WTC11 (cell line): ENCODE measurements around the gene HDLBP. TPM values are rescaled to one million over a fixed set of nuclear protein-coding genes. Genes with fewer than 3 reads are reported as not detected.

ENCODE experiments used
- ATAC-seq: fragments of 200-7000 bp; cut with Tn5 transposase; 2 replicates; pipeline ENCODE4 v1.10.0; 2021; ENCODE audit warnings: mild to moderate bottlenecking, moderate library complexity
- CTCF ChIA-PET: fragments of 300-600 bp; sonication (Branson Sonifier 250); formaldehyde crosslinking; loops from one replicate; lab custom pipeline; 2021; ENCODE audit warnings: antibody characterized with exemption; lab: Charles Lee
- POLR2A ChIA-PET: fragments of 350-600 bp; sonication (Branson Sonifier 250); formaldehyde crosslinking; loops from one replicate; lab custom pipeline; 2021; ENCODE audit warnings: antibody characterized with exemption; lab: Charles Lee
- DNase-seq: peaks from one replicate; pipeline ENCODE4 v3.0.0; 2021; ENCODE audit warnings: low spot score
- H3K27ac Mint-ChIP-seq: 2 replicates; pipeline ENCODE4 v1.8.0; 2021; ENCODE audit warnings: mixed read lengths
- H3K27me3 Mint-ChIP-seq: 2 replicates; pipeline ENCODE4 v1.8.0; 2021; ENCODE audit warnings: low read depth, mild to moderate bottlenecking, moderate library complexity, mixed read lengths
- H3K36me3 Mint-ChIP-seq: 2 replicates; pipeline ENCODE4 v1.8.0; 2021; ENCODE audit warnings: mixed read lengths
- H3K4me1 Mint-ChIP-seq: 2 replicates; pipeline ENCODE4 v1.8.0; 2022; ENCODE audit warnings: mixed read lengths
- H3K4me3 Mint-ChIP-seq: 2 replicates; pipeline ENCODE4 v1.8.0; 2021; ENCODE audit warnings: mild to moderate bottlenecking, moderate library complexity, mixed read lengths
- H3K9me3 Mint-ChIP-seq: 2 replicates; pipeline ENCODE4 v1.8.0; 2021; ENCODE audit warnings: mixed read lengths
- AFF4 ChIP-seq: sonication (generic); formaldehyde crosslinking; IDR thresholded peaks from 2 replicates; pipeline ENCODE4 v1.8.1; 2023; ENCODE audit warnings: mild to moderate bottlenecking, missing genetic modification reagents, borderline replicate concordance
- ARID4B ChIP-seq: sonication (generic); formaldehyde crosslinking; IDR thresholded peaks from 2 replicates; pipeline ENCODE4 v1.8.0; 2023; ENCODE audit warnings: missing genetic modification reagents, mild to moderate bottlenecking, borderline replicate concordance
- ATF6 ChIP-seq: sonication (generic); formaldehyde crosslinking; IDR thresholded peaks from 2 replicates; pipeline ENCODE4 v1.8.1; 2023; ENCODE audit warnings: mild to moderate bottlenecking, missing genetic modification reagents
- ELF4 ChIP-seq: sonication (generic); formaldehyde crosslinking; IDR thresholded peaks from 2 replicates; pipeline ENCODE4 v1.8.1; 2022; ENCODE audit warnings: low read depth, mild to moderate bottlenecking, moderate library complexity, missing genetic modification reagents
- FOXP1 ChIP-seq: sonication (generic); formaldehyde crosslinking; IDR thresholded peaks from 2 replicates; pipeline ENCODE4 v1.8.0; 2022; ENCODE audit warnings: missing genetic modification reagents, mild to moderate bottlenecking, moderate library complexity, borderline replicate concordance
- GRHL2 ChIP-seq: fragments of 250-450 bp; sonication (Bioruptor Pico); IDR thresholded peaks from 2 replicates; pipeline ENCODE4 v1.8.0; 2022; ENCODE audit warnings: mild to moderate bottlenecking, moderate library complexity; ENCODE audit not compliant: insufficient replicate concordance, severe bottlenecking
- HMGXB4 ChIP-seq: sonication (generic); formaldehyde crosslinking; IDR thresholded peaks from 2 replicates; pipeline ENCODE4 v1.8.1; 2023; ENCODE audit warnings: mild to moderate bottlenecking, moderate library complexity, missing genetic modification reagents
- IRF2 ChIP-seq: sonication (generic); formaldehyde crosslinking; IDR thresholded peaks from 2 replicates; pipeline ENCODE4 v1.8.0; 2022; ENCODE audit warnings: low read depth, missing genetic modification reagents, borderline replicate concordance
- NR2C2 ChIP-seq: sonication (generic); formaldehyde crosslinking; IDR thresholded peaks from 2 replicates; pipeline ENCODE4 v1.8.0; 2022; ENCODE audit warnings: mild to moderate bottlenecking, missing genetic modification reagents
- OVOL2 ChIP-seq: fragments of 250-450 bp; sonication (Bioruptor Pico); IDR thresholded peaks from 2 replicates; pipeline ENCODE4 v1.9.0; 2021; ENCODE audit warnings: mild to moderate bottlenecking, borderline replicate concordance
- TEAD4 ChIP-seq: sonication (generic); formaldehyde crosslinking; IDR thresholded peaks from 2 replicates; pipeline ENCODE4 v1.8.0; 2022; ENCODE audit warnings: mild to moderate bottlenecking, missing genetic modification reagents
- ZBTB21 ChIP-seq: sonication (generic); formaldehyde crosslinking; IDR thresholded peaks from 2 replicates; pipeline ENCODE4 v1.8.1; 2023; ENCODE audit warnings: mild to moderate bottlenecking, missing genetic modification reagents, borderline replicate concordance
- ZNF263 ChIP-seq: sonication (generic); formaldehyde crosslinking; IDR thresholded peaks from 2 replicates; pipeline ENCODE4 v1.8.1; 2022; ENCODE audit warnings: low read depth, mild to moderate bottlenecking, moderate library complexity, missing genetic modification reagents
- ZNF317 ChIP-seq: sonication (generic); formaldehyde crosslinking; IDR thresholded peaks from 2 replicates; pipeline ENCODE4 v1.8.1; 2023; ENCODE audit warnings: low read depth, mild to moderate bottlenecking, moderate library complexity, missing genetic modification reagents, borderline replicate concordance
- ZNF416 ChIP-seq: fragments of 250-450 bp; sonication (Bioruptor Pico); IDR thresholded peaks from 2 replicates; pipeline ENCODE4 v1.9.0; 2021; ENCODE audit warnings: mild to moderate bottlenecking, inconsistent platforms
- ZNF425 ChIP-seq: fragments of 250-450 bp; sonication (Bioruptor Pico); conservative IDR thresholded peaks from 2 replicates; pipeline ENCODE4 v1.9.0; 2021; ENCODE audit warnings: mild to moderate bottlenecking
- total RNA-seq: library from RNA; stranded (reverse); gene quantifications from 3 replicates; pipeline ENCODE4 v1.2.3, GENCODE V29; 2021
- TF ChIP-seq, protein P1 (sequence below): fragments of 200-600 bp; IDR thresholded peaks from 2 replicates; pipeline ENCODE4 v1.8.0; 2022; ENCODE audit warnings: antibody characterized with exemption

HDLBP gene
- total RNA-seq, 1 experiment from 2014 or later = 368 TPM

GRCh38 chr2:241183221-241183620 lies 132.3 kb downstream of the HDLBP start (continued):
- TF ChIP-seq ATF6 (no peak), FOXP1 (CRISPR knock-in tag) (no peak), ELF4 (no peak), ZBTB21 (CRISPR knock-in tag) (no peak)
- TF ChIP-seq, protein P1, sequence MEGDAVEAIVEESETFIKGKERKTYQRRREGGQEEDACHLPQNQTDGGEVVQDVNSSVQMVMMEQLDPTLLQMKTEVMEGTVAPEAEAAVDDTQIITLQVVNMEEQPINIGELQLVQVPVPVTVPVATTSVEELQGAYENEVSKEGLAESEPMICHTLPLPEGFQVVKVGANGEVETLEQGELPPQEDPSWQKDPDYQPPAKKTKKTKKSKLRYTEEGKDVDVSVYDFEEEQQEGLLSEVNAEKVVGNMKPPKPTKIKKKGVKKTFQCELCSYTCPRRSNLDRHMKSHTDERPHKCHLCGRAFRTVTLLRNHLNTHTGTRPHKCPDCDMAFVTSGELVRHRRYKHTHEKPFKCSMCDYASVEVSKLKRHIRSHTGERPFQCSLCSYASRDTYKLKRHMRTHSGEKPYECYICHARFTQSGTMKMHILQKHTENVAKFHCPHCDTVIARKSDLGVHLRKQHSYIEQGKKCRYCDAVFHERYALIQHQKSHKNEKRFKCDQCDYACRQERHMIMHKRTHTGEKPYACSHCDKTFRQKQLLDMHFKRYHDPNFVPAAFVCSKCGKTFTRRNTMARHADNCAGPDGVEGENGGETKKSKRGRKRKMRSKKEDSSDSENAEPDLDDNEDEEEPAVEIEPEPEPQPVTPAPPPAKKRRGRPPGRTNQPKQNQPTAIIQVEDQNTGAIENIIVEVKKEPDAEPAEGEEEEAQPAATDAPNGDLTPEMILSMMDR = no peak

DNA sequence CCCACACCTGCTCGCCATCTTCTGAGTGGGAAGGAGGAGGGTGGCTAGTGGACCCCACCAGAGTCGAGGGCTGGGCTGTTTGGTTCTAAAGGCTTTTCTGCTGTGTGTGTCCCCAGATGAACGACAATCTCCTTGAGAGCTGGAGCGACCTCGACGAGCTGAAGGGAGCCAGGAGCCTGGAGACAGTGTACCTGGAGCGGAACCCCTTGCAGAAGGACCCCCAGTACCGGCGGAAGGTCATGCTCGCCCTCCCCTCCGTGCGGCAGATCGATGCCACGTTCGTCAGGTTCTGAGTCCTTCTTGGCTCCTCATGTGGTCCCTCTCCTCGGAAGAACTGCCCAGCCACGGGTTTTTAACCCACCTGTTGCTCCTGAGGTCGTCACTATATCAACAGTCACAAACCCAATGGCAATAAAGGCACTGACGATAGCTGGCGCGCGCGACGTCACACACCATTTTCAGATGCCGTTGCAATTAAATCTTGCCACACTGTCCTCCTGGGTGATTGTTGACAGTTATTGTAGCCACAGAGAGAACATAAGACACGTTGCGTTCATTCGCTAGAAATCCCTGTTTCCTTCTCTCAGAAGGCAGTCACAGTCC lies 132.8 kb downstream of the HDLBP start:
- no peaks in the 10 kb centered on the region for H3K9me3 Mint-ChIP-seq
- no peaks in the 10 kb centered on the region for H3K27me3 Mint-ChIP-seq
- H3K4me3 Mint-ChIP-seq = no peak overlapping the region
- DNase-seq (no peak), ATAC-seq (no peak)
- H3K4me1 Mint-ChIP-seq = peaks cover 9% of the 10 kb centered on the region
- no peaks in the 10 kb centered on the region for H3K36me3 Mint-ChIP-seq
- POLR2A ChIA-PET = no interaction called here
- H3K27ac Mint-ChIP-seq = no peak overlapping the region
- CTCF ChIA-PET = no interaction called here
- TF ChIP-seq ATF6 = no peak
- TF ChIP-seq HMGXB4 = no peak
- TF ChIP-seq AFF4 (CRISPR knock-in tag) = no peak
- TF ChIP-seq ZNF416 = no peak
- TF ChIP-seq ZNF263 (CRISPR knock-in tag) = no peak
- no peak for TF ChIP-seq NR2C2 (CRISPR knock-in tag)
- no peak for TF ChIP-seq ZNF317
- no peak for TF ChIP-seq ZNF425 (CRISPR knock-in tag)
- no peak for TF ChIP-seq GRHL2 (CRISPR knock-in tag)
- TF ChIP-seq TEAD4 = no peak
- TF ChIP-seq IRF2 (CRISPR knock-in tag) = no peak
- TF ChIP-seq OVOL2 (CRISPR knock-in tag) = no peak
- no peak for TF ChIP-seq ARID4B
